Adipocyte (in vitro differentiated cells): ENCODE data around the gene PRAC2.

ENCODE experiments used
- DNase-seq: peaks from one replicate; pipeline ENCODE4 v3.0.0-alpha.2; 2015; ENCODE audit warnings: low read depth
- H3K27me3 ChIP-seq: replicated peaks from 2 replicates; pipeline ENCODE4 v1.7.0; 2013; ENCODE audit warnings: mild to moderate bottlenecking, low read length, moderate library complexity; ENCODE audit not compliant: control insufficient read depth, insufficient read depth
- H3K36me3 ChIP-seq: 2 replicates; pipeline ENCODE4 v1.7.0; 2013; ENCODE audit warnings: low read length, mild to moderate bottlenecking, moderate library complexity; ENCODE audit not compliant: control insufficient read depth, insufficient read depth, severe bottlenecking
- H3K4me1 ChIP-seq: 2 replicates; pipeline ENCODE4 v1.7.0; 2013; ENCODE audit warnings: mild to moderate bottlenecking, low read length, moderate library complexity; ENCODE audit not compliant: control insufficient read depth, insufficient read depth
- H3K4me3 ChIP-seq: 2 replicates; pipeline ENCODE4 v1.7.0; 2013; ENCODE audit warnings: mild to moderate bottlenecking, low read length, moderate library complexity
- H3K9ac ChIP-seq: 2 replicates; pipeline ENCODE4 v1.7.0; 2013; ENCODE audit warnings: mild to moderate bottlenecking, low read length, moderate library complexity
- H3K9me3 ChIP-seq: 2 replicates; pipeline ENCODE4 v1.7.0; 2013; ENCODE audit warnings: mild to moderate bottlenecking, low read length, moderate library complexity; ENCODE audit not compliant: control insufficient read depth

Gene PRAC2

DNA sequence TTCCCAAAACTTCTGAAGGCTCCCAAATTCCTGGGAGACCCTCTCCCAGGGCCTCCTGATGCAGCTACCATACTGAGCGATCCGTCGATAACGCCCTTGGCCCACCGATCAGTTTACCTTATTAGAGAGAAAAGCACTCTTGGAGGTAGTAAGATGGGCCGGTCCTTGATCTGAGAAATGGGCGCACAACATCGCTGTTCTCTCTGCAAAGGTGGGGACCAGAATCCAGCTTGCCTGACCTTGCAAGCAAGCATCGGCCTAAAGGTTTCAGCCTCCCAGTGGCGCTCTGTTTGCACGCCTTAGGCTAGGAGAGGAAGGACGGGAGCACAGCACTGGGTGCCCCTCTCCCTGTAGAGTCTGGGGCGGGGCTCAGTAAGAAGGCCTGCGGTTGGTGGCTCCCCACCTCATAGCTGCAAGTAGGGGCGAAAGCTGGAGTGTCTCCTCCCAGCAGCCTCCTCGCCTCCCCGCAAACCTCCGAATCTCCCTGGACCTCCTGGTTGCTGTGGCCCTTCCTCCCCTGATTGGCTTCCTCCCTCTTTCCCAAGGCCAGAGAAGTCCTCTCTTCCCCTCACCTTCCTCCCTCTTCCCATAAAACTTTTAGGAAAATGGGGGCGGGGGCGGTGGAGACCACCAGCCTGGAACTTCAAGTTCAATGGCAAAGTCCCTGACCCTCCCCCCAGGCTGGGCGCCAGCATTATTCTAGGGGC lies 631 bp upstream of the PRAC2 start, which contains the start of gene PRAC1:
PRAC1 (minus strand) TSS at position 318 of the 707 bp plus-strand sequence; CDS start at position 192, 126 bp downstream.
- no peaks in the 10 kb centered on the region for H3K36me3 ChIP-seq
- no peak within 1 kb of the TSS for H3K4me3 ChIP-seq
- no peaks in the 10 kb centered on the region for H3K9me3 ChIP-seq
- DNase-seq: no peak
- peaks cover 99% of the 10 kb centered on the region for H3K27me3 ChIP-seq
- H3K4me1 ChIP-seq: no peaks in the 10 kb centered on the region
- H3K9ac ChIP-seq: no peak within 1 kb of the TSS

GRCh38 chr17:48723423-48724250 lies 652 bp downstream of the PRAC2 start:
- Histone ChIP-seq H3K9me3 (no peaks in the 10 kb centered on the region), H3K36me3 (no peaks in the 10 kb centered on the region), H3K4me1 (peaks cover 4% of the 10 kb centered on the region), H3K9ac (no peak overlapping the region), H3K27me3 (peaks cover 99% of the 10 kb centered on the region), H3K4me3 (no peak overlapping the region)
- no peak for DNase-seq

- Histone ChIP-seq H3K4me1 (peaks cover 6% of the 10 kb centered on the region), H3K9ac (no peak overlapping the region), H3K36me3 (no peaks in the 10 kb centered on the region), H3K4me3 (peak overlapping the region; percentile 27), H3K9me3 (no peaks in the 10 kb centered on the region), H3K27me3 (peaks cover 97% of the 10 kb centered on the region)
- DNase-seq: peak; percentile 96
These were observed 1.4 kb downstream of the PRAC2 start for GRCh38 chr17:48724251-48725003.

DNA sequence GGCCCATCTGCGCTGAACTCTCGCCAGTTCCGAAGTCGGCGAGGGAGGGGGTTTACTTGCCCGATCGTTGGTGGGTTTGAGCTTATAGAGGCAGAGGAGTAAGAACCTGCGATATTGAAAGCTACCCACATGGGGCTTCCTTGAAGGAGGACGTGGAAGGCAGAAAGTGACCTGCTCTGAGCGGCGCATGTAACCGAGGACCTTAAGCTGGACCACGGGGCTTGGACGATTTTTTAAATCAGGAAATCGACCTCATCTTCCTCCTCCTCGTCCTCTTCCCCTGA lies 2.0 kb downstream of the PRAC2 start:
- Histone ChIP-seq H3K4me1 (peaks cover 6% of the 10 kb centered on the region), H3K9ac (no peak overlapping the region), H3K36me3 (no peaks in the 10 kb centered on the region), H3K27me3 (peaks cover 97% of the 10 kb centered on the region), H3K4me3 (peak overlapping the region; percentile 27), H3K9me3 (no peaks in the 10 kb centered on the region)
- peak; percentile 14 for DNase-seq

- Histone ChIP-seq H3K27me3 (peaks cover 97% of the 10 kb centered on the region), H3K9me3 (no peaks in the 10 kb centered on the region), H3K4me3 (peak overlapping the region; percentile 27), H3K4me1 (peaks cover 6% of the 10 kb centered on the region), H3K36me3 (no peaks in the 10 kb centered on the region), H3K9ac (no peak overlapping the region)
- no peak for DNase-seq
These were observed 2.5 kb downstream of the PRAC2 start for GRCh38 chr17:48725288-48726064.

GRCh38 chr17:48726114-48726915 lies 3.3 kb downstream of the PRAC2 start:
- H3K9me3 ChIP-seq: no peaks in the 10 kb centered on the region
- no peak overlapping the region for H3K9ac ChIP-seq
- no peak overlapping the region for H3K4me3 ChIP-seq
- peaks cover 95% of the 10 kb centered on the region for H3K27me3 ChIP-seq
- no peak for DNase-seq
- no peaks in the 10 kb centered on the region for H3K36me3 ChIP-seq
- peaks cover 6% of the 10 kb centered on the region for H3K4me1 ChIP-seq

- Histone ChIP-seq H3K9ac (no peak overlapping the region), H3K9me3 (no peaks in the 10 kb centered on the region), H3K36me3 (no peaks in the 10 kb centered on the region), H3K4me3 (no peak overlapping the region), H3K27me3 (peaks cover 95% of the 10 kb centered on the region), H3K4me1 (peaks cover 6% of the 10 kb centered on the region)
- no peak for DNase-seq
These were observed 3.9 kb downstream of the PRAC2 start for GRCh38 chr17:48726916-48727286.

DNA sequence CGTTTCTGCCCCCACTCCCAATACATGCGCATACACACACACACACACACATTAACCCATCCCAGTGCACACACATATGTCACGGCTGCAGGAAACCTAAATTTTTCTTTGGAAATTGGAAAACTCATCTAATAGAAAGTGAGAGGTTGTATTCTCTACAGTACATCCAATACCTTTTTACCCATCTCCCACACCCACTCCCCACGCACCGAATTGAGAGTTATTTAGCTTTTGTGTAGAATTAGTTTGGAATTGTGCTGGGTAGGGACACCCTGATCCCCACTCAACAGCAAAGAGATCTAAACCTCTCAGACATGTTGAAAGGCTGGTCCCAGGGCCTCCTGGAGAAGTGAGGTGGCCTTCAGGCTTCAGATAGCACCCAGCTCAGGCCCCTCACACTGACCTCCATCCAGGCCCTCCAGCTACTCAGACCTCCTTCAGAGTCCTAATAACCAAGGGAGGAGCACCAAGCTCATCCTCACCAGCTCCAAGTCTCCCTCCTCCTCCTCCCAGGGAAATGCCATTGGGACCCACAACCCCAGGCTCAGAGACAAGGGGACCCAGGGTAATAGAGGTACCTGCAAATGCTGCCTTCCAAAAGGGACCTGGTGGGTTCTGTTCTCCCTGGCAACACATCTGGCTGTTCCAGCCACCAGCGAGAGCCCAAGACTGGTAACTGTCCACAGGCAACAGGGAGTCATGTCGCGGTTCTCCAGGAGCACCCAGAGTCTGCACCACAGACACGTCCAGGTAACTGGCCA lies 4.6 kb downstream of the PRAC2 start:
- no peak overlapping the region for H3K4me3 ChIP-seq
- peaks cover 95% of the 10 kb centered on the region for H3K27me3 ChIP-seq
- no peaks in the 10 kb centered on the region for H3K36me3 ChIP-seq
- no peak overlapping the region for H3K9ac ChIP-seq
- peaks cover 6% of the 10 kb centered on the region for H3K4me1 ChIP-seq
- no peaks in the 10 kb centered on the region for H3K9me3 ChIP-seq
- no peak for DNase-seq

DNA sequence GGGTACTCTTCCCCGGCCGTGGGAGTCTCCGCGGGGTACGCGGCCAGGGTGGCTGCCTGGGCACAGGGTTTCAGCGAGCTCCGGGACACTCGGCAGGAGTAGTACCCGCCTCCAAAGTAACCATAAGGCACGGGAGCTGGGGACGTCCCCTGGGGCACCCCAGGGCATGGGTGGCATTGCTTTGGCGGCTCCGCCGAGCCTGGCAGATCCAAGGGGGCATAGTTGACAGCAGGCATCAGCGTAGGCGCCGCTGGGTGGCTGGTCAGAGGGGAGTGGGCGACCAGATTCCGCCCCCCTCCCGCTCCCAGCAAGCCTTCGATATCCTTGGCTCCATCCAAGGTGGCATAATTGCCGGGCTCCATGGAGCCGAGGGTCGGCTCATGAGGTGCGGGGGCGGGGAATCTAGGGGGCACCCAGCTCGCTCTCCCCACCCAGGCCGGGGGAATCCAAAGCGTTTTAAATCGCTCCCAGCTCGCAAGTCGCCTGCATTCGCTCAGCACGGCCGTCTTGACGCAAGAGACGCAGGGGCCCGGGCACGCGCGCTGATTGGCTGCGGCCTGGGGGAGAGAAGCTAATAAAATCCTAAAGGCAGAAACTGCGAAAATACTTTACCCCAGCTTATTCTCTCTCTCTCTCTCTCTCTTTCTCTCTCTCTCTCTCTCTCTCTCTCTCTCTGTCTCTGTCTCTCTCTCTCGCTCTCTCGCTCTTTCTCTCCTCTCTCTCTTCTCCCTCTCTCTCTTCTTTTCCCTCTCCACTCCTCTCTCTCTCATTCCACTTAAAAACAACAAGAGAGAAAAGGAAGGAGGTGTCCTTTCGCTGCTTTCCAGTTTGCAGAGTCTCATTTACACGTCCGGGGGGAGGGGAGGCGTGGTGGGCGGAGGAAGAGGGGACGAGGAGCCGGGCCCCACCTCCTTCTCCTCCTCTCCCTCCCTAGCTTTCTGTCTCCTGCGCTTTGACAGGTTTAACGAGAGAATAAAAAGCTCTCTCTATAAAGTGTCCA lies 5.5 kb downstream of the PRAC2 start, which contains the start of gene HOXB13:
HOXB13 (minus strand) TSS at position 519 of the 1,000 bp plus-strand sequence; CDS start at position 362, 157 bp downstream.
- peaks cover 95% of the 10 kb centered on the region for H3K27me3 ChIP-seq
- peaks cover 6% of the 10 kb centered on the region for H3K4me1 ChIP-seq
- no peak within 1 kb of the TSS for H3K9ac ChIP-seq
- H3K36me3 ChIP-seq: no peaks in the 10 kb centered on the region
- no peaks in the 10 kb centered on the region for H3K9me3 ChIP-seq
- peak within 1 kb of the TSS; percentile 48 for H3K4me3 ChIP-seq
- DNase-seq: peak; percentile 27
